Measurements from ENCODE around the gene LINC00237. TPM values are rescaled to one million over a fixed set of nuclear protein-coding genes. Genes with fewer than 3 reads are reported as not detected.

Gene LINC00237
- total and polyA plus RNA-seq, 2 experiments from 2014 or later, result 0.31 to 2.0 TPM

DNA sequence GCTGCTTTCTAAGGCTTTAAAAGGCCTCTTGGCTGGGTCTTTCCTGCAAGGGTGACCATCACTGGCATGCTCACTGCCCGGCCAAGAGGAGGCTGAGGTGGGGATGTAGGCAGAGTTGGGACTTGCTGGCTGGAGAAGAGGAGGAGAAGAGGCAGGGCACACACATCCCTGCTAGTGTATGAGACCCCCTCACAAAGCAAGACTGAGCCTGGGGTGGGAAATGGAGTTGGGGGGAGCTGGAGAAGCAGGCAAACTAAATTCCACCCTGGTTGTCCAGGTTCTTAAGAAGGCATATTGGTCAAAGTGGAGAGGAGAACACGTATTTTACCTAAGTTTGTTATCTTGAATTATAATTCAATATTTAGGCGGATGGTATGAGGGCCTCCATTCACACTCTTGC, 18.0 kb upstream of the LINC00237 start:
- Histone ChIP-seq H3F3A (replicated peaks; ENCODE audit: low read depth) (peaks cover 6% of the 10 kb centered on the region; the same call in 1 of the 2 replicates), H3K27ac (ENCODE audit: low read depth) (no peak overlapping the region), H3K4me1 (ENCODE audit: insufficient read depth) (peaks cover 36% of the 10 kb centered on the region), H2AFZ (peak overlapping the region; percentile 43; the same call in 1 of the 2 replicates), H3K27me3 (ENCODE audit: insufficient read depth) (no peaks in the 10 kb centered on the region), H3K4me3 (no peak overlapping the region), H3K9me2 (ENCODE audit: insufficient read depth) (no peaks in the 10 kb centered on the region), H3K4me2 (no peak overlapping the region), H3K36me3 (ENCODE audit: insufficient read depth) (no peaks in the 10 kb centered on the region), H4K20me1 (replicated peaks; ENCODE audit: insufficient read depth) (no peaks in the 10 kb centered on the region), H3K79me2 (replicated peaks; ENCODE audit: insufficient read depth) (peaks cover 31% of the 10 kb centered on the region)
- H3K4me1 Mint-ChIP-seq, result peaks cover 21% of the 10 kb centered on the region
- ATAC-seq (no peak), DNase-seq (ENCODE audit: low spot score) (no peak)
- no peaks in the 10 kb centered on the region for H3K9me3 Mint-ChIP-seq
- TF ChIP-seq NANOG (IDR thresholded peaks at IDR 0.05; ENCODE audit: borderline replicate concordance) (no peak), ZNF462 (CRISPR knock-in tag; IDR thresholded peaks at IDR 0.05) (no peak), EZH2 (IDR thresholded peaks at IDR 0.05; ENCODE audit: low read depth, unreplicated experiment) (no peak), STAT1 (IDR thresholded peaks at IDR 0.05; ENCODE audit: unreplicated experiment) (no peak), EZH2phosphoT487 (IDR thresholded peaks at IDR 0.05; ENCODE audit: unreplicated experiment) (no peak), JUNB (IDR thresholded peaks at IDR 0.05; ENCODE audit: unreplicated experiment) (no peak)
- TF ChIP-seq, protein P1, sequence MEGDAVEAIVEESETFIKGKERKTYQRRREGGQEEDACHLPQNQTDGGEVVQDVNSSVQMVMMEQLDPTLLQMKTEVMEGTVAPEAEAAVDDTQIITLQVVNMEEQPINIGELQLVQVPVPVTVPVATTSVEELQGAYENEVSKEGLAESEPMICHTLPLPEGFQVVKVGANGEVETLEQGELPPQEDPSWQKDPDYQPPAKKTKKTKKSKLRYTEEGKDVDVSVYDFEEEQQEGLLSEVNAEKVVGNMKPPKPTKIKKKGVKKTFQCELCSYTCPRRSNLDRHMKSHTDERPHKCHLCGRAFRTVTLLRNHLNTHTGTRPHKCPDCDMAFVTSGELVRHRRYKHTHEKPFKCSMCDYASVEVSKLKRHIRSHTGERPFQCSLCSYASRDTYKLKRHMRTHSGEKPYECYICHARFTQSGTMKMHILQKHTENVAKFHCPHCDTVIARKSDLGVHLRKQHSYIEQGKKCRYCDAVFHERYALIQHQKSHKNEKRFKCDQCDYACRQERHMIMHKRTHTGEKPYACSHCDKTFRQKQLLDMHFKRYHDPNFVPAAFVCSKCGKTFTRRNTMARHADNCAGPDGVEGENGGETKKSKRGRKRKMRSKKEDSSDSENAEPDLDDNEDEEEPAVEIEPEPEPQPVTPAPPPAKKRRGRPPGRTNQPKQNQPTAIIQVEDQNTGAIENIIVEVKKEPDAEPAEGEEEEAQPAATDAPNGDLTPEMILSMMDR (conservative IDR thresholded peaks at IDR 0.05; ENCODE audit: low read depth in 2 of 2), result no peak
- H3K36me3 Mint-ChIP-seq (ENCODE audit: low read depth), result no peaks in the 10 kb centered on the region
- H3K27me3 Mint-ChIP-seq (ENCODE audit: insufficient read depth, low read depth, poor library complexity), result peaks cover 5% of the 10 kb centered on the region
- no peak overlapping the region for H3K4me3 Mint-ChIP-seq
- H3K27ac Mint-ChIP-seq, result no peak overlapping the region

Data from GM23338 (cell line).